HUES6 (cell line): ENCODE measurements around the gene UBA3.

Source experiments
- H3K27ac ChIP-seq: 2 replicates; pipeline ENCODE4 v1.7.0; 2013; ENCODE audit warnings: low read depth, mild to moderate bottlenecking, low read length, inconsistent platforms
- H3K27me3 ChIP-seq: 2 replicates; pipeline ENCODE4 v1.6.1; 2013; ENCODE audit warnings: low read length; ENCODE audit not compliant: control insufficient read depth, insufficient read depth
- H3K36me3 ChIP-seq: 2 replicates; pipeline ENCODE4 v1.6.1; 2013; ENCODE audit warnings: low read length; ENCODE audit not compliant: control insufficient read depth, insufficient read depth
- H3K4me1 ChIP-seq: 2 replicates; pipeline ENCODE4 v1.6.1; 2013; ENCODE audit warnings: low read length; ENCODE audit not compliant: control insufficient read depth, insufficient read depth
- H3K4me3 ChIP-seq: 2 replicates; pipeline ENCODE4 v1.5.1; 2013; ENCODE audit warnings: low read depth, low read length
- H3K9ac ChIP-seq: one replicate; pipeline ENCODE4 v1.6.1; 2013; ENCODE audit warnings: mild to moderate bottlenecking, low read length
- H3K9me3 ChIP-seq: 2 replicates; pipeline ENCODE4 v1.6.1; 2013; ENCODE audit warnings: low read depth, low read length; ENCODE audit not compliant: control insufficient read depth, insufficient read depth

UBA3 gene

GRCh38 chr3:69032142-69032541 lies 48.0 kb downstream of the UBA3 start:
- Histone ChIP-seq H3K27me3 (no peaks in the 10 kb centered on the region), H3K4me1 (no peaks in the 10 kb centered on the region), H3K9me3 (no peaks in the 10 kb centered on the region), H3K9ac (no peak overlapping the region), H3K36me3 (peaks cover 86% of the 10 kb centered on the region), H3K4me3 (no peak overlapping the region), H3K27ac (no peak overlapping the region)

GRCh38 chr3:69031635-69032034 lies 48.5 kb downstream of the UBA3 start:
- H3K4me1 ChIP-seq = no peaks in the 10 kb centered on the region
- H3K27ac ChIP-seq = no peak overlapping the region
- H3K9me3 ChIP-seq = no peaks in the 10 kb centered on the region
- H3K9ac ChIP-seq = no peak overlapping the region
- H3K36me3 ChIP-seq = peaks cover 86% of the 10 kb centered on the region
- no peak overlapping the region for H3K4me3 ChIP-seq
- H3K27me3 ChIP-seq = no peaks in the 10 kb centered on the region

- Histone ChIP-seq H3K36me3 (peaks cover 39% of the 10 kb centered on the region), H3K27me3 (no peaks in the 10 kb centered on the region)
These were observed 59.3 kb downstream of the UBA3 start for GRCh38 chr3:69020857-69021256.

GRCh38 chr3:69020424-69020823 lies 59.7 kb downstream of the UBA3 start:
- Histone ChIP-seq H3K9ac (no peak overlapping the region), H3K9me3 (no peaks in the 10 kb centered on the region), H3K4me1 (peaks cover 3% of the 10 kb centered on the region; the same call in 1 of the 2 replicates), H3K27me3 (no peaks in the 10 kb centered on the region), H3K27ac (no peak overlapping the region), H3K36me3 (peaks cover 35% of the 10 kb centered on the region), H3K4me3 (no peak overlapping the region)

More at GRCh38 chr3:69020857-69021256, 59.3 kb downstream of the UBA3 start:
- Histone ChIP-seq H3K4me1 (no peaks in the 10 kb centered on the region), H3K27ac (no peak overlapping the region), H3K4me3 (no peak overlapping the region), H3K9me3 (no peaks in the 10 kb centered on the region), H3K9ac (no peak overlapping the region)

GRCh38 chr3:69016901-69017300 lies 63.3 kb downstream of the UBA3 start:
- peaks cover 3% of the 10 kb centered on the region; the same call in 1 of the 2 replicates for H3K36me3 ChIP-seq
- no peaks in the 10 kb centered on the region for H3K27me3 ChIP-seq

GRCh38 chr3:69016102-69016501 lies 64.1 kb downstream of the UBA3 start:
- peaks cover 36% of the 10 kb centered on the region for H3K4me1 ChIP-seq
- H3K27me3 ChIP-seq = no peaks in the 10 kb centered on the region
- H3K9ac ChIP-seq = no peak overlapping the region
- H3K36me3 ChIP-seq = peaks cover 3% of the 10 kb centered on the region; the same call in 1 of the 2 replicates
- no peak overlapping the region for H3K4me3 ChIP-seq
- H3K9me3 ChIP-seq = no peaks in the 10 kb centered on the region
- no peak overlapping the region for H3K27ac ChIP-seq

More at GRCh38 chr3:69016901-69017300, 63.3 kb downstream of the UBA3 start:
- Histone ChIP-seq H3K4me1 (peaks cover 28% of the 10 kb centered on the region), H3K9me3 (no peaks in the 10 kb centered on the region), H3K9ac (no peak overlapping the region), H3K4me3 (no peak overlapping the region), H3K27ac (no peak overlapping the region)

- no peaks in the 10 kb centered on the region for H3K9me3 ChIP-seq
- H3K9ac ChIP-seq = peak overlapping the region; percentile 97
- H3K36me3 ChIP-seq = peaks cover 10% of the 10 kb centered on the region; the same call in 1 of the 2 replicates
- H3K4me3 ChIP-seq = peak overlapping the region; percentile 82
- H3K27me3 ChIP-seq = no peaks in the 10 kb centered on the region
- peaks cover 56% of the 10 kb centered on the region for H3K4me1 ChIP-seq
- H3K27ac ChIP-seq = peak overlapping the region; percentile 92; the same call in 1 of the 2 replicates
These were observed 66.1 kb downstream of the UBA3 start for GRCh38 chr3:69014022-69014580.

- peaks cover 14% of the 10 kb centered on the region; the same call in 1 of the 2 replicates for H3K36me3 ChIP-seq
- H3K27ac ChIP-seq = peak within 1 kb of the TSS; percentile 92; the same call in 1 of the 2 replicates
- no peaks in the 10 kb centered on the region for H3K9me3 ChIP-seq
- H3K4me1 ChIP-seq = peaks cover 62% of the 10 kb centered on the region
- H3K4me3 ChIP-seq = peak within 1 kb of the TSS; percentile 82
- peak within 1 kb of the TSS; percentile 97 for H3K9ac ChIP-seq
- H3K27me3 ChIP-seq = no peaks in the 10 kb centered on the region
These were observed 66.7 kb downstream of the UBA3 start, which contains the start of gene EOGT for GRCh38 chr3:69013253-69014021. EOGT (minus strand) TSS chr3:69013684; CDS start chr3:69009846, 3,838 bp downstream.

- Histone ChIP-seq H3K36me3 (peaks cover 21% of the 10 kb centered on the region), H3K4me1 (peaks cover 69% of the 10 kb centered on the region), H3K27me3 (no peaks in the 10 kb centered on the region), H3K27ac (peak overlapping the region; percentile 92; the same call in 1 of the 2 replicates), H3K9me3 (no peaks in the 10 kb centered on the region), H3K9ac (peak overlapping the region; percentile 97), H3K4me3 (peak overlapping the region; percentile 82)
These were observed 67.3 kb downstream of the UBA3 start for GRCh38 chr3:69012800-69013252.

GRCh38 chr3:69012100-69012799 lies 67.9 kb downstream of the UBA3 start:
- H3K27ac ChIP-seq = peak overlapping the region; percentile 92; the same call in 1 of the 2 replicates

More at GRCh38 chr3:69012100-69012799, 67.9 kb downstream of the UBA3 start:
- Histone ChIP-seq H3K9me3 (no peaks in the 10 kb centered on the region), H3K4me3 (peak overlapping the region; percentile 82), H3K4me1 (peaks cover 69% of the 10 kb centered on the region), H3K9ac (peak overlapping the region; percentile 97), H3K27me3 (no peaks in the 10 kb centered on the region), H3K36me3 (peaks cover 24% of the 10 kb centered on the region)
